ENCODE measurements around the gene UBTD2.
A peak's percentile ranks its signal among the peaks of the same experiment; 100 is the strongest.
"Not testable (repeated sequence)": the region's sequence is repeated elsewhere in the genome, so short reads cannot be mapped to it uniquely, and the experiment has no call there.

UBTD2 gene

GRCh38 chr5:172219296-172219695, 64.3 kb downstream of the UBTD2 start:
- no peak for DNase-seq (ENCODE audit: low read depth in 2 of 2)
- no peak overlapping the region for H3K4me3 ChIP-seq (replicated peaks in 1 of 2; ENCODE audit: low read depth in 2 of 2, low read length in 2 of 2)
- TF ChIP-seq, protein P1, sequence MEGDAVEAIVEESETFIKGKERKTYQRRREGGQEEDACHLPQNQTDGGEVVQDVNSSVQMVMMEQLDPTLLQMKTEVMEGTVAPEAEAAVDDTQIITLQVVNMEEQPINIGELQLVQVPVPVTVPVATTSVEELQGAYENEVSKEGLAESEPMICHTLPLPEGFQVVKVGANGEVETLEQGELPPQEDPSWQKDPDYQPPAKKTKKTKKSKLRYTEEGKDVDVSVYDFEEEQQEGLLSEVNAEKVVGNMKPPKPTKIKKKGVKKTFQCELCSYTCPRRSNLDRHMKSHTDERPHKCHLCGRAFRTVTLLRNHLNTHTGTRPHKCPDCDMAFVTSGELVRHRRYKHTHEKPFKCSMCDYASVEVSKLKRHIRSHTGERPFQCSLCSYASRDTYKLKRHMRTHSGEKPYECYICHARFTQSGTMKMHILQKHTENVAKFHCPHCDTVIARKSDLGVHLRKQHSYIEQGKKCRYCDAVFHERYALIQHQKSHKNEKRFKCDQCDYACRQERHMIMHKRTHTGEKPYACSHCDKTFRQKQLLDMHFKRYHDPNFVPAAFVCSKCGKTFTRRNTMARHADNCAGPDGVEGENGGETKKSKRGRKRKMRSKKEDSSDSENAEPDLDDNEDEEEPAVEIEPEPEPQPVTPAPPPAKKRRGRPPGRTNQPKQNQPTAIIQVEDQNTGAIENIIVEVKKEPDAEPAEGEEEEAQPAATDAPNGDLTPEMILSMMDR (IDR thresholded peaks at IDR 0.05; ENCODE audit: low read depth, low read length): no peak

GRCh38 chr5:172216345-172216744, 67.2 kb downstream of the UBTD2 start:
- TF ChIP-seq, protein P1 (IDR thresholded peaks at IDR 0.05; ENCODE audit: low read depth, low read length): no peak

GRCh38 chr5:172213126-172213525, 70.4 kb downstream of the UBTD2 start:
- TF ChIP-seq, protein P1 (IDR thresholded peaks at IDR 0.05; ENCODE audit: low read depth, low read length): no peak
- H3K4me3 ChIP-seq (replicated peaks in 1 of 2; ENCODE audit: low read depth in 2 of 2, low read length in 2 of 2): no peak overlapping the region
- no peak for DNase-seq (ENCODE audit: low read depth in 2 of 2)

More at GRCh38 chr5:172216345-172216744, 67.2 kb downstream of the UBTD2 start:
- peak in 1 of 2 donors; percentile 19 for DNase-seq (ENCODE audit: low read depth in 2 of 2)
- H3K4me3 ChIP-seq (replicated peaks in 1 of 2; ENCODE audit: low read depth in 2 of 2, low read length in 2 of 2): no peak overlapping the region

DNA sequence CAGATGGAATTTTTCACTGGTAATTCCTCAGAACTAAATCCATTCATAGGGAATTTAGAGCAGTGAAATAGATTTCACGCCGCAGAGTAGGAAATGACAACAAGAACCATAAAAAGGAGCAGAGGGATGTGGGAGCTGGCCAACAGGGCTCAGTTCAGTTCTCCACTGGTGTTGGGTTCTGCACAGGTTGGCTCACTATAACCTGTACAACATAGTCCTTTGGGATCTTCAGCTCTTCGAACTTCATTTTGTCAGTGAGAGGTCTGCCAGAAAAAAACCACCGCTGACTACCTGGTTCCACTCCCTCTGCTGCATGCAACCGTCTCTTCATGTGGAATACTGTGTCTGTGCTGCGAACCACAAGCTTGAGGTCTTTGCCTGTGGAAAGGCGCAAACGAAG, 71.9 kb downstream of the UBTD2 start:
- H3K4me3 ChIP-seq (replicated peaks in 1 of 2; ENCODE audit: low read depth in 2 of 2, low read length in 2 of 2): no peak overlapping the region
- TF ChIP-seq, protein P1 (IDR thresholded peaks at IDR 0.05; ENCODE audit: low read depth, low read length): no peak
- no peak for DNase-seq (ENCODE audit: low read depth in 2 of 2)

- DNase-seq (ENCODE audit: low read depth in 2 of 2): no peak
- H3K4me3 ChIP-seq (replicated peaks in 1 of 2; ENCODE audit: low read depth in 2 of 2, low read length in 2 of 2): no peak overlapping the region
- TF ChIP-seq, protein P1 (IDR thresholded peaks at IDR 0.05; ENCODE audit: low read depth, low read length): no peak
These were observed 73.8 kb downstream of the UBTD2 start for GRCh38 chr5:172209714-172210113.

- no peak for DNase-seq (ENCODE audit: low read depth in 2 of 2)
- TF ChIP-seq, protein P1 (IDR thresholded peaks at IDR 0.05; ENCODE audit: low read depth, low read length): no peak
- no peak overlapping the region for H3K4me3 ChIP-seq (replicated peaks in 1 of 2; ENCODE audit: low read depth in 2 of 2, low read length in 2 of 2)
These were observed 76.1 kb downstream of the UBTD2 start for GRCh38 chr5:172207511-172207910.

GRCh38 chr5:172205984-172206383, 77.6 kb downstream of the UBTD2 start:
- not testable (repeated sequence) for H3K4me3 ChIP-seq (replicated peaks in 1 of 2; ENCODE audit: low read depth in 2 of 2, low read length in 2 of 2); DNase-seq (ENCODE audit: low read depth in 2 of 2)

Data from cardiac fibroblast (primary cell).